Measurements from ENCODE around the gene MYOM1.

The MYOM1 gene

DNA sequence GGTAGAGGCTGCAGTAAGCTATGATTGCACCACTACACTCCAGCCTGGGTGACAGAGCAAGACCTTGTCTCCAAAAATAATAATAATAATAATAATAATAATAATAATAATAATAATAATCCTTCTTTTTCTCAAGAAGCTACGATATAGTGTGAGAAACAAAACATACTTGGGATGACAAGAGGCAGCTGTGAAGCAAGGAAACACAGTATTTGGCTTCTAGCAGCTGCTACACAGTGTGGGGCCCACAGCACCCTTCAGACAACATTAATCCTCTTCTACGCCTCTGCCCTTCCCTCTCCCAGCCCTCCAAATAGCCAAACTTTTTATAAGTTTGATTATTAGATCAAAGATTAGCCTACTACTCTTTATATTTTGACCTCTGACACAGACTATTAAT, 62.2 kb downstream of the MYOM1 start:
- Histone ChIP-seq H3K9ac (no peak overlapping the region), H3K9me3 (ENCODE audit: control insufficient read depth, low read length) (no peaks in the 10 kb centered on the region), H3K36me3 (ENCODE audit: control insufficient read depth, insufficient read depth, low read length) (no peaks in the 10 kb centered on the region), H3K27ac (no peak overlapping the region), H3K79me2 (no peaks in the 10 kb centered on the region), H3K4me3 (ENCODE audit: low read depth, low read length) (no peak overlapping the region), H2AFZ (no peak overlapping the region), H3K4me2 (ENCODE audit: low read length) (no peak overlapping the region), H3K4me1 (no peaks in the 10 kb centered on the region), H3K27me3 (ENCODE audit: control insufficient read depth, insufficient read depth, low read length) (no peaks in the 10 kb centered on the region)
- TF ChIP-seq, protein P1, sequence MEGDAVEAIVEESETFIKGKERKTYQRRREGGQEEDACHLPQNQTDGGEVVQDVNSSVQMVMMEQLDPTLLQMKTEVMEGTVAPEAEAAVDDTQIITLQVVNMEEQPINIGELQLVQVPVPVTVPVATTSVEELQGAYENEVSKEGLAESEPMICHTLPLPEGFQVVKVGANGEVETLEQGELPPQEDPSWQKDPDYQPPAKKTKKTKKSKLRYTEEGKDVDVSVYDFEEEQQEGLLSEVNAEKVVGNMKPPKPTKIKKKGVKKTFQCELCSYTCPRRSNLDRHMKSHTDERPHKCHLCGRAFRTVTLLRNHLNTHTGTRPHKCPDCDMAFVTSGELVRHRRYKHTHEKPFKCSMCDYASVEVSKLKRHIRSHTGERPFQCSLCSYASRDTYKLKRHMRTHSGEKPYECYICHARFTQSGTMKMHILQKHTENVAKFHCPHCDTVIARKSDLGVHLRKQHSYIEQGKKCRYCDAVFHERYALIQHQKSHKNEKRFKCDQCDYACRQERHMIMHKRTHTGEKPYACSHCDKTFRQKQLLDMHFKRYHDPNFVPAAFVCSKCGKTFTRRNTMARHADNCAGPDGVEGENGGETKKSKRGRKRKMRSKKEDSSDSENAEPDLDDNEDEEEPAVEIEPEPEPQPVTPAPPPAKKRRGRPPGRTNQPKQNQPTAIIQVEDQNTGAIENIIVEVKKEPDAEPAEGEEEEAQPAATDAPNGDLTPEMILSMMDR (IDR thresholded peaks at IDR 0.05): no peak

DNA sequence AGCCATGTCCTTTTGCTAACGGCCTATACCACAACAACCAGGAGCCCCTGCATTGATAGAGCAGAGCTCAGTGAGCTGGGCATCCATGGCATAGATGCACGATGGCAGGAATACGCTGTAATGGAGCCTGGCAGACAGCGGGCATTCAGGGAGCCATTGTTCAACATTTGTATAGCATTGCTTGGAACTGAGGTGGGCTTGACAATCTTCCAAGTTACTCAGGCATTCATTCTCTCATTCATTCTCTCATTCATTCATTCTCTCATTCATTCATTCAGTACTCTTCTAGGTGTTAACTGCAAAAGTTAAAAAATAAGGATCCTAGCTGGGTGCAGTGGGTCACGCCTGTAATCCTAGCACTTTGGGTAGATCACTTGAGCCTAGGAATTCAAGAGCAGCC, 62.7 kb downstream of the MYOM1 start:
- no peak overlapping the region for H3K4me3 ChIP-seq (ENCODE audit: low read depth, low read length)
- no peaks in the 10 kb centered on the region for H3K9me3 ChIP-seq (ENCODE audit: control insufficient read depth, low read length)
- H3K9ac ChIP-seq: no peak overlapping the region
- no peak overlapping the region for H3K27ac ChIP-seq
- no peaks in the 10 kb centered on the region for H3K4me1 ChIP-seq
- H3K27me3 ChIP-seq (ENCODE audit: control insufficient read depth, insufficient read depth, low read length): no peaks in the 10 kb centered on the region
- no peak overlapping the region for H3K4me2 ChIP-seq (ENCODE audit: low read length)
- TF ChIP-seq, protein P1 (IDR thresholded peaks at IDR 0.05): no peak
- H3K36me3 ChIP-seq (ENCODE audit: control insufficient read depth, insufficient read depth, low read length): no peaks in the 10 kb centered on the region
- H3K79me2 ChIP-seq: no peaks in the 10 kb centered on the region
- no peak overlapping the region for H2AFZ ChIP-seq

DNA sequence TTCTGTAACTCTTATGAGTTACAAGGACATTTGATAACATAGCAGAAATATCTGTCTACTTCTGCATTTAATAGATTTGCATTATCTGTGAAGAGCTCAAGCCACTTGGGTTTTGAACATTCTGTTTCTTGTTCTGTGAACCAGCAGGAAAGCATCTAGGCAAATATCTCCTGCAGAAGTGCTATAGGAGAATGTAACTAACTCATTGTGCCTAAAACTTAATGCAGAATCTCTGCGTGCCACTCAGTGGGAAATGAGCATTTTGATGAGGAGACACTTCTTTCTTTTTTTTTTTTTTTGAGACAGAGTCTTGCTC, 63.5 kb downstream of the MYOM1 start:
- no peak overlapping the region for H3K4me2 ChIP-seq (ENCODE audit: low read length)
- H2AFZ ChIP-seq: no peak overlapping the region
- H3K27me3 ChIP-seq (ENCODE audit: control insufficient read depth, insufficient read depth, low read length): no peaks in the 10 kb centered on the region
- no peak overlapping the region for H3K9ac ChIP-seq
- no peaks in the 10 kb centered on the region for H3K36me3 ChIP-seq (ENCODE audit: control insufficient read depth, insufficient read depth, low read length)
- no peak overlapping the region for H3K27ac ChIP-seq
- no peak overlapping the region for H3K4me3 ChIP-seq (ENCODE audit: low read depth, low read length)
- H3K9me3 ChIP-seq (ENCODE audit: control insufficient read depth, low read length): no peaks in the 10 kb centered on the region
- TF ChIP-seq, protein P1 (IDR thresholded peaks at IDR 0.05): no peak
- H3K79me2 ChIP-seq: no peaks in the 10 kb centered on the region
- H3K4me1 ChIP-seq: no peaks in the 10 kb centered on the region

DNA sequence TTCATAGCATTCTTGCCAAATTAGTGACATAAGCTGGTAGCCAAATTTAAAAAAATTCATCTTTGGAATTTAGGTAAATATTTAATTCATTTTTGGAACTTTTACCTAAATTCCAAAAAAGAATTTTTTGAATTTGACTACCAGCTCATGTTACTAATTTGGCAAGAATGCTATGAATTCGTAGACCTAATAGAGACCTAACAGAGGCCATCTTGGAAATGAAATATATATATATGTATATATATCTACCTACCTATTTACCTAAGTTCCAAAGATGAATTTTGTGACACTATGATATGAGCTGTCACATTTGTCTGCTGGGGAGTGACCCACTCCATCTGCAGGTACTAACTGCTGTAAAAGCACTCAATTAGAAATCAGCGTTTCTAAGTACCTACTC, 65.6 kb downstream of the MYOM1 start:
- no peak overlapping the region for H3K27ac ChIP-seq
- H3K27me3 ChIP-seq (ENCODE audit: control insufficient read depth, insufficient read depth, low read length): no peaks in the 10 kb centered on the region
- H3K36me3 ChIP-seq (ENCODE audit: control insufficient read depth, insufficient read depth, low read length): no peaks in the 10 kb centered on the region
- TF ChIP-seq, protein P1 (IDR thresholded peaks at IDR 0.05): no peak
- no peak overlapping the region for H3K4me2 ChIP-seq (ENCODE audit: low read length)
- no peak overlapping the region for H3K9ac ChIP-seq
- no peaks in the 10 kb centered on the region for H3K79me2 ChIP-seq
- no peak overlapping the region for H3K4me3 ChIP-seq (ENCODE audit: low read depth, low read length)
- H2AFZ ChIP-seq: no peak overlapping the region
- H3K4me1 ChIP-seq: no peaks in the 10 kb centered on the region
- no peaks in the 10 kb centered on the region for H3K9me3 ChIP-seq (ENCODE audit: control insufficient read depth, low read length)

DNA sequence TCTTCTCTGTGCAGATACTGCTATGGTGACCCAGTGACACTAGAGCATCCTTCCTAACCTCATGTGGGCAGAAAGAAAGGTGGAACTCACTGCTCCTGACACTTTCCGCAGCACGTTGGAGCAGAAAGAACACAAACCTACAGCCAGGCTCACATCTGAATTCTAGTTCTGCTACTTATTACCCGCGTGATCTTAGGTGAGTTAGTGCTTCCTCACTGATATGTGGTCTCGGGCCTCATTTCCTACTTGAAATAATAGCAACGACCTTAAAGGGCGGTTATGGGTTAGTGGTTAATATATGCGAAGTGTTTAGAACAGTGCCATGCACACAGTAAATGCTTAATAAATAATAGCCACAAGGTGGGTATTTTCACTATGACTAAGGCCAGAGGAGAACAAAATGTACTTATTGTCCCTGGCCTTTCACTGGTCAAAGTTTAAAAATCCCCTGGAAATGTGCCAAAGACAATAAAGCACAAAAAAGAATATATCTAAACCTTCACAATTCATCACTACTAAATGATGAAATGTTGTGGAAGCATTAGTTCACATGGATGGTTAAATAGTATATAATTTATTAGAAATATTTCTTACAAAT, 66.6 kb downstream of the MYOM1 start:
- Histone ChIP-seq H3K4me2 (ENCODE audit: low read length) (no peak overlapping the region), H3K4me3 (ENCODE audit: low read depth, low read length) (no peak overlapping the region), H3K27ac (no peak overlapping the region), H3K36me3 (ENCODE audit: control insufficient read depth, insufficient read depth, low read length) (no peaks in the 10 kb centered on the region), H3K9ac (no peak overlapping the region), H3K9me3 (ENCODE audit: control insufficient read depth, low read length) (no peaks in the 10 kb centered on the region), H3K4me1 (no peaks in the 10 kb centered on the region), H2AFZ (no peak overlapping the region), H3K79me2 (no peaks in the 10 kb centered on the region), H3K27me3 (ENCODE audit: control insufficient read depth, insufficient read depth, low read length) (no peaks in the 10 kb centered on the region)
- TF ChIP-seq, protein P1 (IDR thresholded peaks at IDR 0.05): no peak

Data from parathyroid adenoma (tissue), 2 donors.